H1 (cell line): Measurements from ENCODE around the gene CUX1. TPM values are rescaled to one million over a fixed set of nuclear protein-coding genes. Genes with fewer than 3 reads are reported as not detected.

Experiments used
- CTCF ChIA-PET: fragments of 300-600 bp; sonication (Branson Sonifier 250); formaldehyde crosslinking; loops from one replicate; lab custom pipeline; 2021; ENCODE audit not compliant: partially characterized antibody; lab: Charles Lee
- POLR2A ChIA-PET: fragments of 300-600 bp; sonication (Branson Sonifier 250); formaldehyde crosslinking; loops from one replicate; lab custom pipeline; 2021; ENCODE audit warnings: inconsistent platforms; ENCODE audit not compliant: partially characterized antibody; lab: Charles Lee
- DNase-seq, 2 experiments: peaks; one replicate each; pipeline versions ENCODE4 v3.0.0 to v3.0.0-alpha.2; 2010 to 2022; ENCODE audit warnings: low spot score in 2 of 2, low read depth in 1 of 2, mixed read lengths in 1 of 2
- FAIRE-seq: peaks from 2 replicates; lab custom pipeline; 2011; peaks lifted over from hg19 to GRCh38; lab: Jason Lieb, UNC
- H2AFZ ChIP-seq: 2 replicates; pipeline ENCODE4 v1.8.1; 2012; ENCODE audit warnings: low read length, inconsistent platforms
- H2AK5ac ChIP-seq: 2 replicates; pipeline ENCODE4 v1.6.1; 2013; ENCODE audit warnings: low read depth, low read length
- H2BK120ac ChIP-seq: replicated peaks from 2 replicates; pipeline ENCODE3; 2013; ENCODE audit warnings: low read depth, low read length, inconsistent platforms
- H2BK12ac ChIP-seq: 2 replicates; pipeline ENCODE4 v1.6.1; 2013; ENCODE audit warnings: low read depth, low read length
- H2BK15ac ChIP-seq: 2 replicates; pipeline ENCODE4 v1.6.1; 2013; ENCODE audit warnings: low read length
- H2BK20ac ChIP-seq: 2 replicates; pipeline ENCODE4 v1.6.1; 2013; ENCODE audit warnings: low read length
- H2BK5ac ChIP-seq: 2 replicates; pipeline ENCODE4 v1.6.1; 2013; ENCODE audit warnings: low read depth, low read length
- H3K14ac ChIP-seq: 2 replicates; pipeline ENCODE4 v1.6.1; 2013; ENCODE audit warnings: inconsistent platforms; ENCODE audit not compliant: insufficient read length
- H3K18ac ChIP-seq: 2 replicates; pipeline ENCODE4 v1.6.1; 2013; ENCODE audit warnings: low read length; ENCODE audit errors: extremely low read depth
- H3K23ac ChIP-seq: 2 replicates; pipeline ENCODE4 v1.6.1; 2013; ENCODE audit warnings: inconsistent platforms; ENCODE audit not compliant: insufficient read length
- H3K23me2 ChIP-seq: 2 replicates; pipeline ENCODE4 v1.6.1; 2013; ENCODE audit warnings: low read depth, low read length
- H3K27ac ChIP-seq: 2 replicates; pipeline ENCODE4 v1.6.1; 2011; ENCODE audit warnings: low read depth, low read length, inconsistent platforms
- H3K27me3 ChIP-seq, 4 experiments: replicated peaks in 1 of 4; 1 replicate in 1 of 4; 2 replicates in 3 of 4; pipeline versions ENCODE4 v1.6.1 to v1.8.1; 2011 to 2013; ENCODE audit warnings: low read length in 3 of 4, mild to moderate bottlenecking in 3 of 4, inconsistent platforms in 2 of 4, mixed read lengths in 2 of 4, moderate library complexity in 1 of 4; ENCODE audit not compliant: control insufficient read depth in 3 of 4, insufficient read depth in 3 of 4; ENCODE audit errors: extremely low read depth in 1 of 4
- H3K36me3 ChIP-seq, 4 experiments: 2 replicates each; pipeline versions ENCODE4 v1.6.1 to v1.8.1; 2011 to 2013; ENCODE audit warnings: mild to moderate bottlenecking in 4 of 4, low read length in 3 of 4, moderate library complexity in 2 of 4, control low read depth in 1 of 4, inconsistent platforms in 1 of 4; ENCODE audit not compliant: insufficient read depth in 4 of 4, control insufficient read depth in 2 of 4
- H3K4ac ChIP-seq: replicated peaks from 2 replicates; pipeline ENCODE3; 2013; ENCODE audit warnings: low read length, low read depth, mixed read lengths, inconsistent platforms; ENCODE audit not compliant: insufficient read length
- H3K4me1 ChIP-seq, 4 experiments: replicated peaks in 1 of 4; 1 replicate in 1 of 4; 2 replicates in 3 of 4; pipeline versions ENCODE4 v1.6.1 to v1.8.1; 2011 to 2013; ENCODE audit warnings: low read length in 3 of 4, inconsistent platforms in 2 of 4, mixed read lengths in 1 of 4; ENCODE audit not compliant: insufficient read depth in 4 of 4, control insufficient read depth in 3 of 4
- H3K4me2 ChIP-seq, 2 experiments: 2 replicates each; pipeline versions ENCODE4 v1.6.1 to v1.8.1; 2011 to 2013; ENCODE audit warnings: low read depth in 2 of 2, low read length in 2 of 2, control low read depth in 1 of 2, inconsistent platforms in 1 of 2, mild to moderate bottlenecking in 1 of 2; ENCODE audit not compliant: insufficient read depth in 1 of 2
- H3K4me3 ChIP-seq, 4 experiments: fragments of 200-600, 300-600 bp in 1 of 4; sonication (generic), shearing (Covaris generic), sonication (Bioruptor Twin) in 1 of 4; 2 replicates each; pipeline versions ENCODE4 v1.5.1 to v1.8.1; 2011 to 2016; ENCODE audit warnings: low read length in 4 of 4, low read depth in 3 of 4, control low read depth in 2 of 4, inconsistent platforms in 2 of 4, mild to moderate bottlenecking in 2 of 4, mixed read lengths in 1 of 4, moderate library complexity in 1 of 4; ENCODE audit not compliant: insufficient read depth in 2 of 4; ENCODE audit errors: extremely low read depth in 1 of 4
- H3K56ac ChIP-seq: replicated peaks from 2 replicates; pipeline ENCODE3; 2013; ENCODE audit warnings: low read depth, mild to moderate bottlenecking, mixed read lengths, low read length, inconsistent platforms; ENCODE audit not compliant: insufficient read length
- H3K79me1 ChIP-seq: 2 replicates; pipeline ENCODE4 v1.6.1; 2013; ENCODE audit warnings: low read depth, low read length, control low read depth
- H3K79me2 ChIP-seq, 2 experiments: 2 replicates each; pipeline versions ENCODE4 v1.6.1 to v1.8.1; 2012 to 2013; ENCODE audit warnings: low read length in 2 of 2, mild to moderate bottlenecking in 2 of 2, inconsistent platforms in 1 of 2; ENCODE audit not compliant: insufficient read depth in 2 of 2, control insufficient read depth in 1 of 2
- H3K9ac ChIP-seq, 4 experiments: replicated peaks in 1 of 4; 1 replicate in 1 of 4; 2 replicates in 3 of 4; pipeline versions ENCODE4 v1.6.1 to v1.8.1; 2011 to 2013; ENCODE audit warnings: low read depth in 3 of 4, low read length in 3 of 4, control low read depth in 2 of 4, mild to moderate bottlenecking in 2 of 4, moderate library complexity in 2 of 4, inconsistent platforms in 1 of 4; ENCODE audit errors: extremely low read depth in 1 of 4
- H3K9me3 ChIP-seq, 2 experiments: 2 replicates each; pipeline versions ENCODE4 v1.6.1 to v1.8.1; 2012 to 2013; ENCODE audit warnings: mild to moderate bottlenecking in 2 of 2, moderate library complexity in 2 of 2, control low read depth in 1 of 2, inconsistent platforms in 1 of 2, low read depth in 1 of 2, low read length in 1 of 2, mixed read lengths in 1 of 2; ENCODE audit not compliant: insufficient read depth in 2 of 2
- H4K20me1 ChIP-seq, 2 experiments: replicated peaks in 1 of 2; 2 replicates each; pipeline versions ENCODE3 to v1.8.1; 2011 to 2013; ENCODE audit warnings: inconsistent platforms in 2 of 2, low read length in 2 of 2, mild to moderate bottlenecking in 1 of 2; ENCODE audit not compliant: insufficient read depth in 2 of 2, control insufficient read depth in 1 of 2
- H4K5ac ChIP-seq: 2 replicates; pipeline ENCODE4 v1.6.1; 2013; ENCODE audit warnings: low read length, low read depth, mixed read lengths, inconsistent platforms; ENCODE audit not compliant: insufficient read length
- H4K8ac ChIP-seq: 2 replicates; pipeline ENCODE4 v1.8.0; 2013; ENCODE audit warnings: mild to moderate bottlenecking, moderate library complexity, low read length, inconsistent platforms; ENCODE audit not compliant: insufficient read depth; ENCODE audit errors: extremely low read depth
- H4K91ac ChIP-seq: replicated peaks from 2 replicates; pipeline ENCODE3; 2013; ENCODE audit warnings: low read length, mixed read lengths, inconsistent platforms; ENCODE audit not compliant: insufficient read length
- RXRA ChIP-seq: IDR thresholded peaks from 2 replicates; pipeline ENCODE4 v1.6.1; 2011; ENCODE audit warnings: low read depth, mild to moderate bottlenecking, low read length, moderate library complexity; ENCODE audit not compliant: insufficient read depth
- SRF ChIP-seq: IDR thresholded peaks from 2 replicates; pipeline ENCODE4 v1.6.1; 2011; ENCODE audit warnings: mild to moderate bottlenecking, low read depth, low read length, moderate library complexity
- WGBS, 2 experiments: shearing (Covaris generic) in 1 of 2; methylation state at CpG; one replicate each; pipeline versions ENCODE4 v1.1.6 to v1.1.7; 2013 to 2015; ENCODE audit warnings: low lambda C conversion rate in 2 of 2, mixed read lengths in 2 of 2, inconsistent platforms in 1 of 2, low coverage in 1 of 2, missing lambda C conversion rate in 1 of 2; ENCODE audit not compliant: insufficient replicate concordance in 2 of 2, insufficient coverage in 1 of 2, insufficient read length in 1 of 2; ENCODE audit errors: extremely low coverage in 1 of 2, missing lambda C conversion rate in 1 of 2; 5-methylcytosine and 5-hydroxymethylcytosine counted together
- polyA plus RNA-seq, 7 experiments: library from polyadenylated mRNA; depleted of rRNA in 3 of 7; stranded (reverse) in 5 of 7; unstranded in 2 of 7; fragments of >200 nt in 5 of 7; fragments of 200-250 nt in 2 of 7; gene quantifications; 1 replicate in 5 of 7; 2 replicates in 1 of 7; 4 replicates in 1 of 7; pipeline versions ENCODE4 v1.2.1 to v1.2.3, GENCODE V29; 2011 to 2013; ENCODE audit warnings: missing spikeins in 2 of 7, mixed read lengths in 2 of 7
- total RNA-seq: library from RNA; stranded (reverse); fragmentation: NEBNext Ultra II Directional; extraction: Animal tissue kit (Norgen Biotek cat#: 25700); gene quantifications from 2 replicates; pipeline ENCODE4 v1.2.1, GENCODE V29; 2021
- TF ChIP-seq, protein P1 (sequence below), 3 experiments: IDR thresholded peaks; 1 replicate in 2 of 3; 2 replicates in 1 of 3; pipeline versions ENCODE4 v1.5.1 to v1.6.1; 2011; ENCODE audit warnings: low read length in 3 of 3, mild to moderate bottlenecking in 3 of 3, inconsistent platforms in 2 of 3, low read depth in 1 of 3, moderate library complexity in 1 of 3; ENCODE audit not compliant: insufficient read depth in 1 of 3; ENCODE audit errors: control extremely low read depth in 1 of 3

The CUX1 gene
- total and polyA plus RNA-seq, 2 of the 8 experiments (the other 6 are each of a cell fraction or from before 2014, with no cell fraction given), result 21.6 to 65.9 TPM

- Histone ChIP-seq H3K9ac (no peak overlapping the region), H3K14ac (no peak overlapping the region), H4K91ac (no peak overlapping the region), H2BK20ac (no peak overlapping the region), H3K4me2 (no peak overlapping the region), H3K27me3 (no peaks in the 10 kb centered on the region), H2BK5ac (no peak overlapping the region), H3K27ac (no peak overlapping the region), H3K79me1 (no peaks in the 10 kb centered on the region; the same call in 1 of the 2 replicates), H3K79me2 (peaks cover 0 to 25% of the 10 kb centered on the region in 2 experiments; a peak in 2 of 4 replicates), H2BK15ac (no peak overlapping the region), H3K4ac (no peak overlapping the region), H3K23ac (no peak overlapping the region)
- FAIRE-seq, result no peak
- POLR2A ChIA-PET, result interaction anchor here (1.8 kb wide), 1 partner anchor 20 kb away, joined by 3 read pairs; no protein-coding TSS in a partner anchor
- CTCF ChIA-PET, result interaction anchor here (1.2 kb wide), 1 partner anchor 9 kb away, joined by 5 read pairs; no protein-coding TSS in a partner anchor
- TF ChIP-seq SRF (no peak), RXRA (no peak)
- TF ChIP-seq, protein P1, sequence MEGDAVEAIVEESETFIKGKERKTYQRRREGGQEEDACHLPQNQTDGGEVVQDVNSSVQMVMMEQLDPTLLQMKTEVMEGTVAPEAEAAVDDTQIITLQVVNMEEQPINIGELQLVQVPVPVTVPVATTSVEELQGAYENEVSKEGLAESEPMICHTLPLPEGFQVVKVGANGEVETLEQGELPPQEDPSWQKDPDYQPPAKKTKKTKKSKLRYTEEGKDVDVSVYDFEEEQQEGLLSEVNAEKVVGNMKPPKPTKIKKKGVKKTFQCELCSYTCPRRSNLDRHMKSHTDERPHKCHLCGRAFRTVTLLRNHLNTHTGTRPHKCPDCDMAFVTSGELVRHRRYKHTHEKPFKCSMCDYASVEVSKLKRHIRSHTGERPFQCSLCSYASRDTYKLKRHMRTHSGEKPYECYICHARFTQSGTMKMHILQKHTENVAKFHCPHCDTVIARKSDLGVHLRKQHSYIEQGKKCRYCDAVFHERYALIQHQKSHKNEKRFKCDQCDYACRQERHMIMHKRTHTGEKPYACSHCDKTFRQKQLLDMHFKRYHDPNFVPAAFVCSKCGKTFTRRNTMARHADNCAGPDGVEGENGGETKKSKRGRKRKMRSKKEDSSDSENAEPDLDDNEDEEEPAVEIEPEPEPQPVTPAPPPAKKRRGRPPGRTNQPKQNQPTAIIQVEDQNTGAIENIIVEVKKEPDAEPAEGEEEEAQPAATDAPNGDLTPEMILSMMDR (IDR thresholded peaks at IDR 0.05; ENCODE audit: control extremely low read depth in 1 of 3, insufficient read depth in 1 of 3, low read depth in 1 of 3, low read length in 3 of 3), result no peak
- TF ChIP-seq, all 59 proteins: peak for 0
- Histone ChIP-seq H4K20me1 (peaks cover 2 to 6% of the 10 kb centered on the region in 2 experiments), H3K9me3 (no peaks in the 10 kb centered on the region), H3K36me3 (no peaks in the 10 kb centered on the region; a peak in 1 of 8 replicates), H3K23me2 (no peaks in the 10 kb centered on the region), H3K18ac (no peak overlapping the region), H3K4me3 (no peak overlapping the region), H2AK5ac (no peak overlapping the region), H4K5ac (no peak overlapping the region), H2BK12ac (no peak overlapping the region), H3K56ac (no peak overlapping the region), H2AFZ (no peak overlapping the region), H4K8ac (no peak overlapping the region), H3K4me1 (peaks cover 0 to 3% (median 0%) of the 10 kb centered on the region in 4 experiments; a peak in 1 of 7 replicates), H2BK120ac (no peak overlapping the region)
- WGBS, 2 experiments, result 91% methylated on average over 4 of the region's 4 CpGs; no CpG with 5 or more reads in 1 of the 2 experiments
- DNase-seq, result no peak
These were observed 186.8 kb downstream of the CUX1 start for GRCh38 chr7:102004229-102004628.
